Nephron progenitor cell (in vitro differentiated cells): ENCODE data around the gene NEMP2.

Source experiments
- DNase-seq: peaks from one replicate; pipeline ENCODE4 v3.0.0; 2021
- H3K27ac Mint-ChIP-seq: 2 replicates; pipeline ENCODE4 v1.8.0; 2021; ENCODE audit warnings: mild to moderate bottlenecking, moderate library complexity, mixed read lengths
- H3K27me3 Mint-ChIP-seq: 2 replicates; pipeline ENCODE4 v1.8.0; 2021; ENCODE audit warnings: mild to moderate bottlenecking, low read depth, mixed read lengths; ENCODE audit not compliant: poor library complexity
- H3K36me3 Mint-ChIP-seq: 2 replicates; pipeline ENCODE4 v1.8.0; 2021; ENCODE audit warnings: low read depth, mixed read lengths
- H3K4me1 Mint-ChIP-seq: 2 replicates; pipeline ENCODE4 v1.8.0; 2021; ENCODE audit warnings: mixed read lengths
- H3K4me3 Mint-ChIP-seq: 2 replicates; pipeline ENCODE4 v1.8.0; 2021; ENCODE audit warnings: mild to moderate bottlenecking, moderate library complexity, mixed read lengths
- H3K9me3 Mint-ChIP-seq: 2 replicates; pipeline ENCODE4 v1.8.0; 2021; ENCODE audit warnings: mild to moderate bottlenecking, moderate library complexity, mixed read lengths
- TF ChIP-seq, protein P1 (sequence below): fragments of 200-600 bp; sonication (generic); IDR thresholded peaks from 2 replicates; pipeline ENCODE4 v1.5.0; 2021; ENCODE audit warnings: antibody characterized with exemption

Gene NEMP2

DNA sequence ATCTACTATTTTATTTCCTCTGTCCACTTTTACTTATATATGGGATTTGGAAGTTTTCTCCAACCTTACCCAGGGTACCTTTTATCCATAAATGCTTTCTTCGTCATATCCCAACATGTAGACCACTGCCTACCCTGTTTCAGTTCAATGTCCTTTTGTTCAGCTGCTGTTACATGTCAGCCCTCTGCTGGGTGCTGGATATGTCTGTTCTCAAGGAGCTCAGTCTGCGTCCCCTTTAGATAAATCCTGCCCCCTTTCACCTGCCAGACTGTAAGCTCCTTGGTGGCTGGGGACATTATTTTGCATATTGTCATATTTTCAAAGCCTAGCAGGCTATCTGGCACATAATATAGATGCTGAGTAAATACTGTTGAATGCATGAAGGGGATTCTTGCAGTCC, 53.2 kb downstream of the NEMP2 start:
- DNase-seq: no peak
- Mint-ChIP-seq H3K9me3 (no peaks in the 10 kb centered on the region), H3K4me1 (peaks cover 6% of the 10 kb centered on the region), H3K27ac (no peak overlapping the region), H3K4me3 (no peak overlapping the region), H3K27me3 (no peaks in the 10 kb centered on the region), H3K36me3 (no peaks in the 10 kb centered on the region)
- TF ChIP-seq, protein P1, sequence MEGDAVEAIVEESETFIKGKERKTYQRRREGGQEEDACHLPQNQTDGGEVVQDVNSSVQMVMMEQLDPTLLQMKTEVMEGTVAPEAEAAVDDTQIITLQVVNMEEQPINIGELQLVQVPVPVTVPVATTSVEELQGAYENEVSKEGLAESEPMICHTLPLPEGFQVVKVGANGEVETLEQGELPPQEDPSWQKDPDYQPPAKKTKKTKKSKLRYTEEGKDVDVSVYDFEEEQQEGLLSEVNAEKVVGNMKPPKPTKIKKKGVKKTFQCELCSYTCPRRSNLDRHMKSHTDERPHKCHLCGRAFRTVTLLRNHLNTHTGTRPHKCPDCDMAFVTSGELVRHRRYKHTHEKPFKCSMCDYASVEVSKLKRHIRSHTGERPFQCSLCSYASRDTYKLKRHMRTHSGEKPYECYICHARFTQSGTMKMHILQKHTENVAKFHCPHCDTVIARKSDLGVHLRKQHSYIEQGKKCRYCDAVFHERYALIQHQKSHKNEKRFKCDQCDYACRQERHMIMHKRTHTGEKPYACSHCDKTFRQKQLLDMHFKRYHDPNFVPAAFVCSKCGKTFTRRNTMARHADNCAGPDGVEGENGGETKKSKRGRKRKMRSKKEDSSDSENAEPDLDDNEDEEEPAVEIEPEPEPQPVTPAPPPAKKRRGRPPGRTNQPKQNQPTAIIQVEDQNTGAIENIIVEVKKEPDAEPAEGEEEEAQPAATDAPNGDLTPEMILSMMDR: no peak

DNA sequence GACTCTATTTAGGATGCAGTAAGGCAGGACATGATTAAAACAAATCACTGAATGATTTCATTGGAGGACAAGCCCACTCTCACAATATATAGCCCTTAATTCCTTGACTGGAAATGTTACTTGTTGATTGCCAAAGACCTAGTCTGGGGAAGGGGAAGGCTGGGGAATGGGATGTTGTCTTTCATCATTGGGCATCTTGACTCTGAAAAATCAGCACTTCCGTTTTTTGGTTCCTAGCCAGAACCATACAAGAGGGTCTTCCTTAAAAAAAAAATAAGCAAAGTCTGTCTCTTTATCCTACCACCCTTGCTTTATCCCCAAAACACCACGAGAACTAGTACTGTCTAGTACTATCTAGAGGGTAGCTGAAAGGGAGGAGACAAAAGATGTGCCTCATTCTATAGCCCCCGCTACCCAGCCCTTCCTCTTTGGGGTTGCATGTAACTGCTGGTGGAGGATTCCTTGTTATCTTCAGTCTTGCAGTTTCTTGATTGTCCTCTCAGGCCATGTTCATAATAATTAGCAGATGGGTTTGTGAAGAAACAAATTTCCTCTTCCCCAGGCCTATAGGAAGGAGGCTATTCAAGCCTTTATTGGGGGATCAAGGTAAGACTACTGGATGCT, 55.8 kb downstream of the NEMP2 start:
- Mint-ChIP-seq H3K36me3 (no peaks in the 10 kb centered on the region), H3K4me1 (peaks cover 6% of the 10 kb centered on the region), H3K9me3 (peaks cover 9% of the 10 kb centered on the region), H3K4me3 (no peak overlapping the region), H3K27me3 (peaks cover 3% of the 10 kb centered on the region), H3K27ac (no peak overlapping the region)
- DNase-seq: no peak
- TF ChIP-seq, protein P1: no peak

DNA sequence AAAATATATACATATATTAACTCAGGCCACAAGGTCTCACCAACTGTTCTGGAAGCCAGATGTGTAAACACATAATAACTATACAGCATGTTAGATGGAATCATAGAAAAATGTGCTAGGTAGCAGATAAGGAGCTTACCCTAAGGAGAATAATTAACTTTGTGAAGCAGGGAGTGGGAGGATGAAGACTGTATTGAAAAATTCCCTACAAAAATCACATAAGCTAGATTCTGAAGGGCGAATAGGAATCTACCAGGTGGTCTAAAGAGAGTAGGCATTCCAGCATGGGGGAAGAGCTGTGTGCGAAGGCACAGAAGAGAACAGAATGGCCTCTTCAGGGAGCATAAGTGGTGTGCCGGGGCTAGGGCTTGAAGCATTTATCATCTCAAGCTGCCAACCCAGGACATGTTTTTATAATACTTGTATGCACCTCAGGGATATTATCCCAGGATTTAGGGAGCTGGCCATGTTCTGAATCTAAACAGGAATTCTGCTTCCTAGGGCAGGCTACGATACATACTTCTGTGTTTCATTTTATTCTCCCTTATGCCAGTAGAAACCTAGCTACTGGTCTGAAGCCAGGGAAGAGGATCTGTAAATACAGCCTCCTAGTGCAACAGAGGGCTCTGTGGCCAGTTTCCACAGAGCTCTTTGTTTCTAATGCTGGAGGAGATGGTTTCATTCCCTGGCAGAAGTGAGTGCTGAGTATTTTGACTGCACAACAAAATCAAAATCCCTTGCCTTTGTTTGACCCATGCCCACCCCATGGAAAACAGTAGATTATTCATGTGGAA, 56.7 kb downstream of the NEMP2 start:
- no peak for DNase-seq
- no peak overlapping the region for H3K27ac Mint-ChIP-seq

DNA sequence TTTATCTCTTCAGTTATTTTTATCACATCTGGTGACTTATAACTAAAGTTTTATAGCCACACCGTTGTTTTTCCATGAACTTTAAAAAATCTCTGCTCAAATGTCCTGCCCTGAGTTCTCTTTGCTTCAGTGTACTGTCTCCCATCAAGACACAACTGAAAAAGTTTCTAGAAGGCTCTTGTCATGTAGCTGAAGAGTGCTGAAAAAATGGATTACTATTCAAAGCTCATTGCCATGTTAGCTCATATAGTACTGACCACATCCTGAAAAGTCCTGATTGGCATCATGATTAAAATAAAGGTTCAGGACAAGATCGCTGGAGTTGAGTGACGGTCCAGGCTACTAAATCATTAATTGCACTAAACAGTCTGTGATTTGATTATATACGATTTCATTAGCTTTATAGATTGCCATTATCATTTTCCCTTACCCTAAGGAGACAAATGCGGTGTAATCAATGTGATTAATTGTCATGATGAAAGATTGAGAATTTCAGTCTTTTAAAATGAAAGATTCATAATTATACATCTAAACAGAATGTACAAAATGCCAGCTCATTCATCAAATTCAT, 64.2 kb downstream of the NEMP2 start:
- H3K27me3 Mint-ChIP-seq: peaks cover 3% of the 10 kb centered on the region

More for the DNA sequence above, 56.7 kb downstream of the NEMP2 start:
- Mint-ChIP-seq H3K36me3 (no peaks in the 10 kb centered on the region), H3K4me3 (no peak overlapping the region), H3K4me1 (peaks cover 6% of the 10 kb centered on the region), H3K9me3 (peaks cover 17% of the 10 kb centered on the region), H3K27me3 (peaks cover 3% of the 10 kb centered on the region)
- TF ChIP-seq, protein P1: no peak

DNA sequence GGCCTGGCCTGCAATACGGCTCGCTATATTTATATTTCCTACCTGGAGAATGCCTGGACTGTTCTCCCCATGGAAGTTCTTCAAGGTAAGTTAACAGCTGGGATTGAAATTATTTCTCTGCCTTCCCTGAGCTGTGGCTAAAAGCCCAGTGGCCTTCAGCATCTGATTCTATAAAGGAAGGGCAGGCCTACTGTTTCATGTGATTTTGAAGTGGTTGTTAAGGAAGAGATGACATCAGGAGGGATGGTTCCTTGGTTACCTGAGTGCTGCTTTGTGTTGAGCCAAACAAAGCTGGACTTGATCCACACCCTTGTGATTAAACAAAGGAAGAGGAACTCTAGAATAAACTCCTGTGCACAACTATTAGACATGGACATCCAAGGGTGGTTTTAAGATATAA, 64.8 kb downstream of the NEMP2 start:
- TF ChIP-seq, protein P1: no peak
- Mint-ChIP-seq H3K36me3 (peaks cover 15% of the 10 kb centered on the region), H3K27me3 (peaks cover 3% of the 10 kb centered on the region), H3K4me3 (no peak overlapping the region), H3K4me1 (peaks cover 29% of the 10 kb centered on the region), H3K9me3 (peaks cover 38% of the 10 kb centered on the region), H3K27ac (no peak overlapping the region)
- DNase-seq: no peak

More for the DNA sequence above, 64.2 kb downstream of the NEMP2 start:
- TF ChIP-seq, protein P1: no peak
- DNase-seq: no peak
- peak overlapping the region; percentile 88 for H3K27ac Mint-ChIP-seq
- peaks cover 29% of the 10 kb centered on the region for H3K4me1 Mint-ChIP-seq
- no peak overlapping the region for H3K4me3 Mint-ChIP-seq
- H3K36me3 Mint-ChIP-seq: peaks cover 15% of the 10 kb centered on the region
- peaks cover 38% of the 10 kb centered on the region for H3K9me3 Mint-ChIP-seq
